IPS-18c (cell line): ENCODE results near the gene CLASP1.
"Not testable (repeated sequence)": the region's sequence is repeated elsewhere in the genome, so short reads cannot be mapped to it uniquely, and the experiment has no call there.

Experiments used
- H3K4me3 ChIP-seq: 2 replicates; pipeline ENCODE4 v1.7.0; 2013; ENCODE audit warnings: low read depth, mild to moderate bottlenecking, low read length, moderate library complexity; ENCODE audit not compliant: insufficient read depth
- H3K9me3 ChIP-seq: one replicate; pipeline ENCODE4 v1.6.1; 2013; ENCODE audit warnings: mild to moderate bottlenecking, low read length, moderate library complexity; ENCODE audit not compliant: control insufficient read depth, insufficient read depth

The CLASP1 gene

GRCh38 chr2:121570667-121571055, 78.6 kb downstream of the CLASP1 start:
- Histone ChIP-seq H3K9me3 (peaks cover 2% of the 10 kb centered on the region), H3K4me3 (no peak overlapping the region)

GRCh38 chr2:121570036-121570666, 79.1 kb downstream of the CLASP1 start:
- H3K9me3 ChIP-seq = peaks cover 2% of the 10 kb centered on the region

GRCh38 chr2:121567957-121568409, 81.3 kb downstream of the CLASP1 start:
- Histone ChIP-seq H3K4me3 (no peak overlapping the region), H3K9me3 (peaks cover 7% of the 10 kb centered on the region)

More at GRCh38 chr2:121570036-121570666, 79.1 kb downstream of the CLASP1 start:
- no peak overlapping the region for H3K4me3 ChIP-seq

- Histone ChIP-seq H3K9me3 (peaks cover 7% of the 10 kb centered on the region), H3K4me3 (no peak overlapping the region)
Measured at GRCh38 chr2:121567452-121567851, 81.8 kb downstream of the CLASP1 start.

GRCh38 chr2:121565389-121566250, 83.6 kb downstream of the CLASP1 start:
- no peak overlapping the region for H3K4me3 ChIP-seq

GRCh38 chr2:121564905-121565304, 84.4 kb downstream of the CLASP1 start:
- no peak overlapping the region for H3K4me3 ChIP-seq
- H3K9me3 ChIP-seq = peaks cover 5% of the 10 kb centered on the region

More at GRCh38 chr2:121565389-121566250, 83.6 kb downstream of the CLASP1 start:
- H3K9me3 ChIP-seq = peaks cover 5% of the 10 kb centered on the region

- H3K4me3 ChIP-seq, H3K9me3 ChIP-seq: not testable (repeated sequence)
Measured at GRCh38 chr2:121563754-121564153, 85.5 kb downstream of the CLASP1 start.

GRCh38 chr2:121562269-121563176, 86.7 kb downstream of the CLASP1 start:
- Histone ChIP-seq H3K4me3 (no peak overlapping the region), H3K9me3 (peaks cover 5% of the 10 kb centered on the region)

- no peak overlapping the region for H3K4me3 ChIP-seq
Measured at GRCh38 chr2:121561617-121562268, 87.5 kb downstream of the CLASP1 start.

GRCh38 chr2:121558329-121558728, 90.9 kb downstream of the CLASP1 start:
- H3K4me3 ChIP-seq = no peak overlapping the region
- no peaks in the 10 kb centered on the region for H3K9me3 ChIP-seq

More at GRCh38 chr2:121561617-121562268, 87.5 kb downstream of the CLASP1 start:
- H3K9me3 ChIP-seq = peaks cover 5% of the 10 kb centered on the region

- no peaks in the 10 kb centered on the region for H3K9me3 ChIP-seq
- H3K4me3 ChIP-seq = no peak overlapping the region
Measured at GRCh38 chr2:121555008-121555407, 94.3 kb downstream of the CLASP1 start.

GRCh38 chr2:121552477-121553180, 96.6 kb downstream of the CLASP1 start:
- H3K4me3 ChIP-seq = not testable (repeated sequence)

GRCh38 chr2:121550669-121551068, 98.6 kb downstream of the CLASP1 start:
- H3K9me3 ChIP-seq = no peaks in the 10 kb centered on the region
- H3K4me3 ChIP-seq = no peak overlapping the region

More at GRCh38 chr2:121552477-121553180, 96.6 kb downstream of the CLASP1 start:
- H3K9me3 ChIP-seq = not testable (repeated sequence)

GRCh38 chr2:121547646-121548045, 101.6 kb downstream of the CLASP1 start:
- no peak overlapping the region for H3K4me3 ChIP-seq
- no peaks in the 10 kb centered on the region for H3K9me3 ChIP-seq

- Histone ChIP-seq H3K4me3 (no peak overlapping the region), H3K9me3 (no peaks in the 10 kb centered on the region)
Measured at GRCh38 chr2:121545913-121546312, 103.3 kb downstream of the CLASP1 start.

GRCh38 chr2:121545257-121545656, 104.0 kb downstream of the CLASP1 start:
- Histone ChIP-seq H3K4me3 (no peak overlapping the region), H3K9me3 (no peaks in the 10 kb centered on the region)
